ENCODE data around the gene VCAN. TPM values are rescaled to one million over a fixed set of nuclear protein-coding genes. Genes with fewer than 3 reads are reported as not detected.

Gene VCAN
- total RNA-seq, 1 donor from 2014 or later, result 2.3 TPM

DNA sequence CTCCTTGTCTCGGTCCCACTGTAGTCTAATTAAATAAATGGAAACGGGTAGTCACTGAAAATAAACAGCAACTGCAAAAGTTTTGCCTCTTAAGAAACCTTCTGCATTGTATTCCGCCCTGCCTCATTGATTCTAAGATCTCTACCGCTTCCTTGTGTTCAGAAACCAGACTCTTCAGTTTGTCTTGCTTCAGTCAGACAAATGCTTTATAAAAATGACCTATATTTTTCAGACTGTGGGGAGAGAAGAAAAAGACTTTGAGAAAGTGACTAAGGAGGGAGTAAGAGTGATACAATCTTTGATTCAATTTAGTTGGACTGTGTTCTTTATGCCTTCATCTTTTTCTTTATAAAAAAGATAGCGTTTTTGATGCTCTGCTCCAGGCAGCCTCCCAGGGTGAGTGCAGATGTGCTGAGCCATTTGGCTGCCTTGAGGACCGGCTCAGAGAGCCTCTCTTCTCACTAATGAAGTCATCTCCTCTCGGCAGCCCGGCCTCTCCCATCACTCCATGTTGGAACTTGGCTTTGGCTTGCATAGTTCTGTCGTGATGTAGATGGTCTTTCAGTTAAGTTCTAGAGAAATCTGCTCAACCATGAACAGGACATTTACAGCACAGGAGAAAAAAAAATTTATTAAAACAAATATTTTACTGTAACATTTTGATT is 4.0 kb upstream of the VCAN start:
- no peak for ATAC-seq
- no peak for DNase-seq (ENCODE audit: low spot score)

- DNase-seq (ENCODE audit: low spot score) (no peak), ATAC-seq (no peak)
Observed at GRCh38 chr5:83469075-83469474, 2.5 kb upstream of the VCAN start.

DNA sequence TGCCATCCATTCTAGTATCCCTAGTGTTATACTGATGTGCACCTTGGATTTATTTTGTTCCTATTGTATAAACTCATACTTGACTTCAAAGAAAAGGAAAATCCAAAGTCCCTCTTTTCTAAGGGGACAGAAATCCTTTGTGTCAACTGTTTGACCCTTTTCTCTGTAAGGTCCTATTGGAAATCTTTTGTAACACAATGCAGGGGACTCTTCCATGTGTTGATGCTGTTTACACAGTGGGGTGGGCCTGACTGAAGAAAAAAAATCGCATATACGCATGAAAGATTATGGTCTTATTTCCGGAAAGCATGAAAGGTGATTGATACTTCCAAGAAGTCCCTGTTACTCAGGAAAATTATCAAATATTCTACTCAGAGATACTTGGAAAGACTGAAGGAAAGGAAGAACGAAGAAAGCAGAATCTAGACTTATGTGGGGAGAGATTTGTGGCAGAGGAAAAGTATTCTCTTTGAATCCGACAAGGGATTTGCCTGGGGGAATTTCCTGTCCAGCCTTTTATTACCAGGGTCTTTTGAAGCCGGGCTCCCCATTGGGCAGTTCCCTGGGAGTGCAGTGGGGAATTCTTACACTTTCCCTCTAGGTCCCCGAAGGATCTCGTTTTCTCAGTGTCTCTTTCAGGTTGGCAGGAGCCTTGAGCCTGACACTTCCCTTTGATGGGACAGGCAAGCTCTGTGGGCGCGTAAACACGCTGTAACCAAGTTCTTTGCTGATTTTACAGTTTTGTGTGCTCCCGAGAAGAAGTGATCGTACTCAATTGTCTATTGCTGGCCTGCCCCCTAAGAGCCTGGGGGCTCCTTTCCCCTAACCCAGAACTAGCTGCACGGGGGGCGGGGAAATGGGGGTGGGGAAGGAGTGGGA is 779 bp upstream of the VCAN start:
- ATAC-seq, result no peak
- no peak for DNase-seq (ENCODE audit: low spot score)

GRCh38 chr5:83472213-83472507 is 616 bp downstream of the VCAN start:
- ATAC-seq (no peak), DNase-seq (ENCODE audit: low spot score) (no peak)

DNA sequence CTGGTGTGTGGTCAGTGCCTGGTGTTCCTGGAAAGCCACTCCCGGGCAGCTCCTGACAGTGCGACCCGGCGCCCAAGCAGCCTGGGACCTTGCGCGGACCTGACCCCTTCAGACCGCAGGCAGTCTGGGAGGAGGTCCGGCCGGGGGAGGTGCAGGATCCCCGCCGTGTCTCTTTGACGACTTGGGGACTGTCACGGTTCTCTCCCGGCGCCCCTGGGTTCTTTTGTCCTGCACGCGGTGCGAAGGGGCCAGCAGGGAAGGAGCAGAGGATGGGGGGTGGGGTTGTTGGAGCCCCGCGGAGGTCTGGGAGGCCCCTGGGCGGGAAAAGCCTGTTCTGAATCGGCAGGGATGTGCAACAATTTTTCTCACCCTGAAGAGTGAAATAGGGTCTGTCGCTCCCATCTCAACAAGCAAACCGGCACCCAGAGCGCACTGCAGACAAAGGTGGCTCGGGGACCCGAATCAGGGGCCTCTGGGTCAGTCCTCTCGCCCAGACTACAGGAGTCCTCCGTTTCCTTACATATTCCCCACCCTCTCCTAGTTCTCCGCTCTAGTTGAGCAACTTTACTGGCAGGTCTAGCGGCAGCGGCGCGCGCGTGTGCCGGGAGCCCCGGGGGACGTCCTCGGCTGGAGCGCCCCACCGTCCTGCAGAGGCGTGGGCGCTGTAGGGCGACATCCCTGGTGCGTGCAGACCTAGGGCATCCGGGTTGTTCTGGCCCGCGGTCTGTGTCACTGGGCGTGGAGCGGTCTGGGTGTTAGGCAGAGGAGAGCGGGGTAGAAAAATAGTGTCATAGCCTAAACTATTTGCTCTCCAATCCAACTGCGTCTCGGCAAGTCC is 1.2 kb downstream of the VCAN start:
- ATAC-seq (peak; percentile 49), DNase-seq (ENCODE audit: low spot score) (no peak)

- peak; percentile 69 for ATAC-seq
- DNase-seq (ENCODE audit: low spot score), result peak; percentile 53
Observed at GRCh38 chr5:83473346-83474160, 2.0 kb downstream of the VCAN start.

DNA sequence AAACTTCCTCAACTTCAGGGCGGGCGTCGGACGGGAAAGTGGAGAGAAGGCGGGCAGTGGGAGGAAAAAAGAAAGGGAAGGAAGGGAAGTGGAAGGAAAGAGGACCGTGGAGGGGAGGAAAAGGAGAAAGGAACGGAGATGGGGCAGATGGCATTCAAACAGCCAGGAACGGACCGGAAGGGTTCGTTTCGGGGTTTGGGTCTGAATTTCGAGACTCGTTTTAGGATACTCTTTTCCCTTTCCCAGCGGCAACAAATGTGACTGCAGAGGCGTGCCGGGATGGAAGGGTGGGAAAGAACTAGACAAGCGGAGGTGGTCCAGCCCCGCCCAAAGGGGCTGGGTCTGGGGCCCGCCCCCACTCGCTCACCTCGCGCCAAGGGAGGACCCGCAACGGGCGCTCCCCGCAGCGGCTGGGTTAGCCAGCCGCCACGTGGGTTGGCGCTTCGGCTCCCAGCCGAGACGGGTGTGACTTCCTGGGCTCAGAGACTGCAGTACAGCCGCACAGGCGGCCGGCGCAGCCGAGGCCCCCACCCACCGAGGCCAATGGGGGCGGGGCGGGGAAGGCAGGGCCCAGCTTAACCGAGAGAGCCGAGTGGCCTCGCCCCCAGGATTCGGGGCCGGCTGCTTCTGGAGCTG is 2.7 kb downstream of the VCAN start:
- ATAC-seq (peak; percentile 71), DNase-seq (ENCODE audit: low spot score) (peak; percentile 53)

GRCh38 chr5:83474991-83475390 is 3.4 kb downstream of the VCAN start:
- DNase-seq (ENCODE audit: low spot score) (no peak), ATAC-seq (no peak)

- DNase-seq (ENCODE audit: low spot score) (no peak), ATAC-seq (no peak)
Observed at GRCh38 chr5:83475391-83475863, 3.9 kb downstream of the VCAN start.

DNA sequence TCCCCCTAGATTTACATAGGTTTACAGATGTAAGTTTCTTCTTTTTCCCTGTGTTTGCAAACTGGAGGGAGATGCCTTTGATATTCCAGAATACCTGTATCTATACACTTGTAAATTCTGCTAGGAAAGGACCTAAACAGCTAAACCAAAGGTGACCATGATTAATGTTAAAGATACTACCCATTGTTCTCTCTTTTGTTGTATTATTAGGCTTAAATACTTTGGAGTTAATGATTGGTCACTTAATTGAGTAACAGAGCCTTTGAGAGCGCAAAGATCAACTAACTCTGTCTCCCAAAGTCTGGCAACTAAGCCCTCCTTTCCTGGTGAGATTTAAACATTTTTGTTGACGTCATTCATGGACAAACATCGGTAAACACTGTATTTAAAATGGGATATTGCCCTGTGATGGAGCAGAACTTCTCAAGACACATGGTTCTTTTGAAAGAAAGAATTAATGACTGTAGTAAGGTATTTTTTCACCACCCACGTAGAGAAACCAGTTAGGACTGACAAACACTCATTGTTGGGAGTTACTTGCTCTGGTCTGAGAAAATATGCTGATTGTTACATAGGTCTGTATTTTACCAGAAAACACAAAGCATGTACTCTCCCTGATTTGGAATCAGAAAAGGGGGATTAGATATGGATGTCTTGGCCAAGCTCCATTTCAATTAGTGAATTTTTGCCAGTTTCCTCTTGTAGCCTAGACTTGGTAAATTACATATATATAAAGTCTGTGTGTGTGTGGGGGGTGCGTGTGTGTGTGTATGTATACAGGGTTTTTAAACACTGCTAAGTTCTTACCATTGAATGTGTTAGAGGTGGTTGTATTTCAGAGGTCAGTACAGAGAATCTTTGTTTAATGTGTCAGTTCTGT is 4.6 kb downstream of the VCAN start:
- DNase-seq (ENCODE audit: low spot score) (no peak), ATAC-seq (no peak)

DNA sequence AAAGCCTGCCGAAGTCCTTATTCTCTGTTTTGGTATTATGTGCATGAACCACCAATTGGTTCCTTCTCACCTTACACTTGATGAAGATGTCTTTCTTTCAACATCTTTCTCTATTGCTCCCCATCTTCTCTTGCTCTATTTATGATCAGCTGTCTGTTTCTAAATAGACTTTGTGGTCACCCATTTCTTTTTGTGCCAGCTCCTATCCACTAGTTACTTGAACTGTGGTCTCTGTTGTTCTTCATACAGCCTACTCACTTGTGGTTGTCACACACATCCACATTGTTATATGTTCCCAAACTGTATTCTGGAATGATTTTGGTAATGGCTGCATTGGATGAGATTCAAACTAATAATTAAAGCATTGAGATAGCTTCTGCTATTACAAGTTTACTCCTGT is 11.4 kb downstream of the VCAN start:
- DNase-seq (ENCODE audit: low spot score), result no peak
- no peak for ATAC-seq

DNA sequence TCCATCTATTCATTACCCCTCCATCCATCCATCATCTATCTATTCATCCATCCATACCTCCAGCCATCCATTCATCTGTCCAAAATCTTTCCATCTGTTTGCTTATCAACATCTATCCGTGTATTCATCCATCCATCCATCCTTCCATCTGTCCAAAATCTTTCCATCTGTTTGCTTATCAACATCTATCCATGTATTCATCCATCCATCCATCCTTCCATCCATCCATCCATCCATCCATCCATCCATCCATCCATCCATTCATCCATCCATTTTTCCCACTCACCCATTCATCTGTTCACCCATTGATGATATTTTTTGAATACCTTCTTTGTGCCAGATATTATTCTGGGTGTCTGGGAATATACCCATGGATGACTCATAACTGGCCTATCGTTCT is 12.8 kb downstream of the VCAN start:
- DNase-seq (ENCODE audit: low spot score), result no peak
- ATAC-seq, result no peak

- DNase-seq (ENCODE audit: low spot score), result no peak
- ATAC-seq, result no peak
Observed at GRCh38 chr5:83485842-83486241, 14.3 kb downstream of the VCAN start.

DNA sequence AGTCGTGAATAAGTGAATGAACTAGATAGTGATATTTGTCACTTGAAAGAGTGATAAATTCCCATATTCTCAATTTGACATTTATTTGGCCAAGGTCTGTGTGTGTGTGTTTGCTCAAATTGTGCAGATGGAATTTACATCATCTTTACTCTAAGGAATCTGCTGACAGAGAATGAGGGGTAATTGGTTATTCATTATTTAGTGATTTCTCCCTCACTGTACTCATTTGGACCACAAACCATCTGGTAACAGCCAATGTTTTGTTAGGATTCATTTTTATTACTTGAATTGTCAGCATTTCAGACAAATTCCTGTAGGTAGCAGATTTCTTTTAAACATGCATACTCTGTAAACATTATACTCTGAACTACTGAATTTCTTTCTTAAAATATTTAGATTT is 15.6 kb downstream of the VCAN start:
- no peak for ATAC-seq
- no peak for DNase-seq (ENCODE audit: low spot score)

DNA sequence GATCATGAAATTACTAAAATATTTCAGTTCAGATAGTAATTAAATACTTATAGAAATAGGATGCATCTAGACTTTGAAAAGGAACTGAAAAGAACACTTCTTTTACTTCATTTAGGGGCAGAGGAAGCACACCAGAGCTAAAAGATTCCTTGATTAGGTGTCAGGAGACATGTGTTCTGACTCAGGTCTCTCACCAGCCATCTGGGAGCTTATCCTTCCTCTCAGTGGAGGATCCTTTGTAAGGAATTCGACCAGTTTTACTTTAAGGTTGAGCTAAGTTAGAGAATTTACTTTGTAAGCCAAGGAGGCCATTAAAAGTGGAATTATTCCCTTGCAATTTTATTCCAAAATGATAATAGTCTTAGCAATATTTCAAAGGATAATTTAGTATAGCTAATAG is 16.7 kb downstream of the VCAN start:
- DNase-seq (ENCODE audit: low spot score), result no peak
- no peak for ATAC-seq

- ATAC-seq, result no peak
- no peak for DNase-seq (ENCODE audit: low spot score)
Observed at GRCh38 chr5:83488821-83489220, 17.3 kb downstream of the VCAN start.

GRCh38 chr5:83490203-83490602 is 18.7 kb downstream of the VCAN start:
- DNase-seq (ENCODE audit: low spot score) (no peak), ATAC-seq (no peak)

GRCh38 chr5:83492331-83492730 is 20.8 kb downstream of the VCAN start:
- DNase-seq (ENCODE audit: low spot score), result no peak
- no peak for ATAC-seq

DNA sequence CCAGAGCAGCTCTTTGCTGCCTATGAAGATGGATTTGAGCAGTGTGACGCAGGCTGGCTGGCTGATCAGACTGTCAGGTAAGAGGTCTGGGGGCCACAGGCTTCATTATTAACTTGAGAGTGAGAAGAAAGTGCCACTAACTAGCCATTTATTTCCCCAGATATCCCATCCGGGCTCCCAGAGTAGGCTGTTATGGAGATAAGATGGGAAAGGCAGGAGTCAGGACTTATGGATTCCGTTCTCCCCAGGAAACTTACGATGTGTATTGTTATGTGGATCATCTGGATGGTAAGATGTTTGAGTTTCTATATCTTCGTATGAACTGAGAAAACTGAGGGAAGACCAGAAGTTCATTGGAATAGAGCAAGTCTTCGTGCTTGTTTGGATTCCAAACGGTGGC is 22.1 kb downstream of the VCAN start:
- ATAC-seq (no peak), DNase-seq (ENCODE audit: low spot score) (no peak)

Data from left lobe of liver (tissue), 2 donors.